ENCODE measurements around the gene FIBCD1.
"Not testable (repeated sequence)": the region's sequence is repeated elsewhere in the genome, so short reads cannot be mapped to it uniquely, and the experiment has no call there.

The FIBCD1 gene

DNA sequence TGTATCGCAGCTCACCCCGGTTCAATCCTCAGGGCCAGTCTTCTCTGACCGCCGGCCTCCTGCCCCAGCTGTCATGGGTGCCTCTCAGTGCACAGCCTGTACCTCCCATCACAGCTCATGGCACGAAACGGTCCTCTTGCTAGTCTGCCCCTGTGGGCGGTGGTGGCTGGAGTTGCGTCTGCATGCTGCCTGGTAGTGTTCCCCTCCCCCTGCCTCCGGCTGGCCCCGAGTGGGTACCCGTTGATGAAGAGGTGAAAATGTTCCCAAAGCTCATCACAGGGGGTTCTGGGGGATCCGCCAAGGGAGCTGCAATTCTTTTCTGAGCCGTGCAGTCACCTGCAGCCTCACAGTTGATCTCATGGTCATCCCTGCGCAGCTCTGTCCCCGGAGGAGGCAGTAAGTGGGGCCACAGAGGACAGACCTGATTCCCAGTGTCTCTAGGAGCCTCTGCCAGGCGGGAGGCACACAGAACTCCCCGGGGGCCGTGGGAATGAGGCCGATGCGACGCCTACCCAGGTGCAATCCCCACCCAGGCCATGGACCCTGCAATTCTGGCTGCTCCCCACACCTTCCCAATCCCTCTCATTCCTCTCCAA, 34.7 kb upstream of the FIBCD1 start:
- no peak for DNase-seq (ENCODE audit: low read depth in 3 of 3)

DNA sequence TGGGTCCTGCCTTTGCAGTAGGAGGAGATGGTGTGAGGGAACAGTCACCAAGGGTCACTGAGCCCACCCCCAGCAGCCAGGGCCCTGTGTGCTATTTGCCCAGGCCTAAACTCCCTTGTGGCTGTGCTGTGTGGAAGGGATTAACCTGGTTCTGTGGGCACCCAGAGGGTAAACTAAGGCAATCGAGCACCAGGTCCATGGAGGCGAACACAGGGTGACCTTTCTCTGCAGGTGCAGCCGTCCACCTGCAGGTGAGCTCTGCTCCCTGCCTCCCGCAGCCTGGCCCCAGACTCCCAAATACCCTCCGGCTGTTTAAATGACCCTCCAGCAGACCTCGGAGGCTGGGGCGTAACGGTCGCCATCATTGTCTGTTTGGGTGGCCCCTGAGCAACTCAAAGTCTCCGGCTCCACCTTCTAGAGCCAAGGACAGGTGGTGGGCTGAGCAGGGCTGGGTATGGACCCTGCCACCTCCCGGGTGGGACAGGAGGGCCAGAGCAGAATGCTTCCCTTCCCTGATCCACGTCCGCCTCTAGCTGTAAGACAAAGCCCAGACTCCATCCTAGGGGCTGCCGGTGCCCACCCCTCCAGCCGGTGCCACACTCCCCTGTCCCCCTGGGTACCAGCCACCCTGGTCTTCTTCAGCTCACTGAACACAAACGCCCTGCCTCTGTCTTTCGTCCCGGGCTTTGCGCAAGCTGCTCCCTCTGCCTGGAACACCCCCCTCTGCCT, 34.1 kb upstream of the FIBCD1 start:
- no peak for DNase-seq (ENCODE audit: low read depth in 3 of 3)

DNA sequence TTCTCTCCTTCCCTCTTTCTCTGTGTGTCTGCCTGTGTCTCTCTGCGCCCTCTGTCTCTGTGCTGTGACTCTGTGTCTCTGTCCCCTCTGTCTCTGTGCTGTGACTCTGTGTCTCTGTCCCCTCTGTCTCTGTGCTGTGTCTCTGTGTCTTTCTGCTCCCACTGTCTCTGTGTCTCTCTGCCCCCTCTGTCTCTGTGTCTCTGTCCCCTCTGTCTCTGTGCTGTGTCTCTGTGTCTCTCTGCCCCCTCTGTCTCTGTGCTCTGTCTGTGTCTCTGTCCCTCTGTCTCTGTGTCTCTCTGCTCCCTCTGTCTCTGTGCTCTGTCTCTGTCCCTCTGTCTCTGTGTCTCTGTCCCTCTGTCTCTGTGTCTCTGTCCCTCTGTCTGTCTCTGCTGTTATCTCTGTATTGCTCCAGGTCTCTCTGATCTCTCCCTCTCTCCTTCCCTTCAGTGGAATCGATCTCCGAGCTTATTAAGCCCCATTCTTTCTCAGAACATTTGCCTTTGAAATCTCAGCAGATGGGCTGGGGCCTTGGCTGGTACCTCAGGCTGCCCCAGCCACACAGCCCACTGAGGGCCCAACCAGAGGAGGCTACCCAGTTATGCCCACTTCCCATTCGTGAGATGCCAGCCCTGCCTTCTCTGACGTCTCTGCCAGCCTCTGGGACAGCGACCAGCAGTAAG, 33.4 kb upstream of the FIBCD1 start:
- no peak for DNase-seq (ENCODE audit: low read depth in 3 of 3)

DNA sequence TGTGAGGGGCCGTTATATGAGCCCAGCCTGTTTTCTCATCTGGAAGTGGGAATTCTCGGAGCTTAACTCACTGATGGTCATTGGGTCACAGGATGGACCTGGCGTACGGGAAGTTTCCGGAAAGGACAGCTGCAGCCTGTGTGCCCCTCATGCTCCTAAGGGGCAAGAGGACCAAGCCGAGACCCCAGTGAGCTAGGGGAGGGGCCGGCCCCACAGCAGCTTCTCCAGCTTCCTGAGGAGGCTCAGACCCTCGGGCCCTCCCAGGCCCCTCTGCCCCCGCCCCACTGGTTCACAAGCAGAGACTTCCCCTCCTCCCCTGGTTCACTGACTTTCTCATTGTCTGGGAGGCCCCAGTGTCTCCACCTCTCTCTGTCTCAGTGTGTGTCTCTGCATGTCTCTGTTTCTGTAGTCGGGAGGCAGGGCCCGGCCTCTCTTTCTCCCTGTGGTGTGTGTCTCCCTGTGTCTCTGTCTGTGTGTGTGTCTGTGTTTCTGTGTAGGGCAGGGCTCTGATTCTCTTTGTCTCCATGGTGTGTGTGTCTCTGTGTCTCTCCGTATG, 32.3 kb upstream of the FIBCD1 start:
- no peak for DNase-seq (ENCODE audit: low read depth in 3 of 3)

DNA sequence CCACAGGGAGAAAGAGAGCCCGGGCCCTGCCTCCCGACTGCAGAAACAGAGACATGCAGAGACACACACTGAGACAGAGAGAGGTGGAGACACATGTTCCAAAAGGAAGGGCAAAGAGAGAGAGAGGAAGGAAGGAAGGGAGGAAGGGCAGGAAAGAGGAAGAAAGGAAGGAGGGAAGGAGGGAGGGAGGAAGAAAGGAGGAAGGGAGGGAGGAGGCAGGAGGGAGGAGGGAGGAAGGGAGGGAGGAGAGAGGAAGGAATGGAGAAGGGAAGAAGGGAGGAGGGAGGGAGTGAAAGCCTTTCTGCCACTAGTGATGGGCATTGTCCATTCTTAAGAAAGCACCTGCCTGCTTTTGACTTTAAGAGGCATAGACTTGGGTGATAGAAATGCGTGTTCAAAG, 31.8 kb upstream of the FIBCD1 start:
- no peak for DNase-seq (ENCODE audit: low read depth in 3 of 3)

DNA sequence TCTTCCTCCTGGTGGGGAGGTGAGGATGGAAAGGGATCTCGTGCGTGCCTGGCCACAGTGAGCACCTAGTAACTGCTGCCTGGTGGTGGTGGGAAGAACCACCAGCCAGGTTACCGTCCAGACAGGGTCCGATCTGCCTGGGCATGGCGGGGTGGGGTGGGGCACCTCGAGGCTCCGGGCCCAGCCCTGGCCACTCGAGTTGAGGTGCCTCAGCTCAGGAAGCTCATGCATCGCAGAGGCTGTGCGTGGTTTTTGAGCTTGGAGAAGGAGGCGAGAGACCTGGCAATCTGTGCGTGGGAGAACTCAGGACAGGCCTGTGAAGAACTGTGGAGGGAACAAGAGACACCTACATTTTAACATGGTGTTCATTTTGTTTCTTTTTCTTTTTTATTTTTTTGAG, 31.0 kb upstream of the FIBCD1 start:
- no peak for DNase-seq (ENCODE audit: low read depth in 3 of 3)

DNA sequence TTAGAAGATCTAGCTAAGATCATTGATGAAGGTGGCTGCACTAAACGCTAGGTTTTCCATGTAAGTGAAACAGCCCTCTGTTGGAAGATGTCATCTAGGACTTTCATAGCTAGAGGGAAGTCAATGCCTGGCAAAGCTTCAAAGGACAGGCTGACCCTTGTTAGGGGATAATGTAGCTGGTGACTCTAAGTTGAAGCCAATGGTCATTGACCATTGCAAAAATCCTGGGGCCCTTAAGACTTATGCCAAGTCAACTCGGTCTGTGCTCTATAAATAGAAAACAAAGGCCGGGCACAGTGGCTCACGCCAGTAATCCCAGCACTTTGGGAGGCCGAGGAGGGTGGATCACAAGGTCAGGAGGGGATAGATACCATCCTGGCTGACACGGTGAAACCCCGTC, 26.6 kb upstream of the FIBCD1 start:
- DNase-seq (ENCODE audit: low read depth in 3 of 3), result no peak

DNA sequence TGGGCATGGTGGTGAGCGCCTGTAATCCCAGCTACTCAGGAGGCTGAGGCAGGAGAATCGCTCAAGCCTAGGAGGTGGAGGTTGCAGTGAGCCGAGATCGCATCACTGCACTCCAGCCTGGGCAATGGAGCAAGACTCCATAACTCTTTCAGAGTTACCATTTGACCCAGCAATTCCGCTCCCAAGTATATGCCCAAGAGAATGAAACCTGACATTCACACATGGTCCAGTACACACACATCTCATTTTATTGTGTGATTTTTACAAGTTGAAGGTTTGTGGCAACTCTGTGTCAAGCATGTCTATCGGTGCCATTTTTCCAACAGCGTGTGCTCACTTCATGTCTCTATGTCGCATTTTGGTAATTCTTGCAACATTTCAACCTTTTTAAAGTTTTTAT, 24.9 kb upstream of the FIBCD1 start:
- DNase-seq (ENCODE audit: low read depth in 3 of 3), result no peak

DNA sequence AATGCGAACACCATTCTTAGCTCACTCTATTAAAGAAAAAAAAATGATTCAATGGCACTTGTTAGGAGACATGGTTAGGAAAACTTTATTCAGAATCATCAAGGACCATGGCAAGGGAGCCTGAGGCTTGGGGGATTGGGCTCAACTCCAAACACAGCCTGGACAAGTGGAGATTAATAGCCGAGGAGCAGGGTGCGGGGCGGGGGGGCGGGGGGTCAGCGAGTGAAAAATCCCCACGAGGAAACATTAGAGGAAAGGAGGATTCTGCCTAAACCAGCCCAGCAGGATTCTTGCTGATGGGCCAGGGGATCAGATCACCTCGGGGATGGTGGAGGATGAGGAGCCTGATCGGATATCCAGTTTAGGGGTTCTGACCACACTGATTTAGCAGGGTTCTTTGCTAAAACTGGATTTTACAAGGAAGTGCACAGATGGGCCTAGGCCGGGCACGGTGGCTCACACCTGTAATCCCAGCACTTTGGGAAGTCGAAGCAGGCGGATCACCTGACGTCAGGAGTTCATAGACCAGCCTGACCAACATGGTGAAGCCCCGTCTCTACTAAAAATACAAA, 24.4 kb upstream of the FIBCD1 start:
- DNase-seq (ENCODE audit: low read depth in 3 of 3), result no peak

DNA sequence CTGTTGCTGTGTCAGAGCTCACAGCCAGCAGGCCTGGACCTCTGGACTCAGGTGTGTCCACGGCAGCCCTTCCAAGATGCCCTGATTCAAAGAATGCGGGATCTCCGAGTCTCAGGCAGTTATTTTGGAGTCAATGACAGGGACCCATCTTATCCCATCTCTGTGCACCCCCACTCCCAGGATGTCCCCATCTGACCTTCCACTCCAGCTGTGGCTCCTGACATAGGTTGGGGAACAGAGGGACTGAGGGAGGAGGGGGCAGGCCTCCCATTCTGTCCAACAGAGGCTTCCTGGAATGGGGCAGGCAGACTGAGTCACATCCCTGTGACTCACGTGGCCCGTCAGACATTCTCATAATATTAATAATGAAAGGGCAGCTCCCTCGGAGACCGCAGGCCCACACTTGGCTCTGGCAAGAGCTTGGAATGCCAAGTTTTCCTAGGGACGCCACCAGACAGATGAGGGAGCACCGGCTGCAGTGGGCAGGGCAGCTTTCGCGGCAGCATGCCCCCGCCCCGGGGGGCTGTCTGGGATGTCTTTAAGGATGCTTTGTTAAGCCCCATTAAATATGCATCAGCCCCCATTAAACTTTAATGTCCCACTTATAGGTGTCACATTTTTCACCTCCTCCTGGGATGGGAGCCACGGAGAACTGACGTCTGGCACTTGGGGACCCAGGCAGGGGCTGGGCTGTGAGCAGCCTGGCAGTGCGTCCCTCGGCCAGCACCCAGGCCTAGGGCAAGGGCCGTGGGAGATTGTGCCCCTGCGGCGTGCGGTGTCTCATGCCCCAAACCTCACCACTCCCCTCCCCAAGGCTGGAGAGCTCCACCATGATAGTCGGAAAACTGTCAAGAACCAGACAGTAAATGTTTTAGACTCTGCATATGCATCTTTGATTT, 23.6 kb upstream of the FIBCD1 start:
- DNase-seq (ENCODE audit: low read depth in 3 of 3), result no peak

DNA sequence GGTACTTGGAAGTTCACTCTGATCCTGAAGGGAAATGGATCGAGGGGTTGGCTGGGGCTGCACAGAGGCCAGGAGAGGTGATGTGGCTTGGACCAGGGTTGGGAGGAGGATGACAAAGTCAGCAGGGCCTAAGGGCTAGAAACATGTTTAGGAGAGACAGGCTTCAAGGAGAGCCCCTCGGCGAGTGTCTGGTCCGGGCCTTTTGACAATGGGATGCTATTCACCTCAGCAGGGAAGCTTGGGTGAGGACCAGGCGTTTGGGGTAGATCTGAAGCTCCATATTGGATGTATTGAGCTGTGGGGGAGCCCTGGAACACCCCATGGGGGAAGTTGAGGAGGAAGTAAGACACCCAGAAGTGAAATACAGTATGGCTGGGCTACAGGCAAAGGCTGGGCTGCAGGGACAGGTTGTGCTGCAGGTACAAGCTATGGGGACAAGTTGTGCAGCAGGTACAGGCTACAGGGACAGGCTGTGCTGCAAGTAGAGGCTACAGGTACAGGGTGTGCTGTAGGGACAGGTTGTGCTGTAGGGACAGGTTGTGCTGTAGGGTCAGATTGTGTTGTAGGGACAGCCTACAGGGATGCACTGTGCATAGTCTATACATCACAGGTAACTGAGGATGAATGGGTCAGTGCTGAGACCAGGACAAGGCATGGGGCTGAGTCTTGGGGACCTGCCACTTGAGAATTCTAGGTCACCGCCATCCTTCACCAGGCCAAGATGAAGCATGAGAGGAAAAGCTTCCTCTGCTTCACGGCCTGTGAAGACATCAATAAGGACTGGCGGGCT, 22.7 kb upstream of the FIBCD1 start:
- DNase-seq (ENCODE audit: low read depth in 3 of 3), result no peak

DNA sequence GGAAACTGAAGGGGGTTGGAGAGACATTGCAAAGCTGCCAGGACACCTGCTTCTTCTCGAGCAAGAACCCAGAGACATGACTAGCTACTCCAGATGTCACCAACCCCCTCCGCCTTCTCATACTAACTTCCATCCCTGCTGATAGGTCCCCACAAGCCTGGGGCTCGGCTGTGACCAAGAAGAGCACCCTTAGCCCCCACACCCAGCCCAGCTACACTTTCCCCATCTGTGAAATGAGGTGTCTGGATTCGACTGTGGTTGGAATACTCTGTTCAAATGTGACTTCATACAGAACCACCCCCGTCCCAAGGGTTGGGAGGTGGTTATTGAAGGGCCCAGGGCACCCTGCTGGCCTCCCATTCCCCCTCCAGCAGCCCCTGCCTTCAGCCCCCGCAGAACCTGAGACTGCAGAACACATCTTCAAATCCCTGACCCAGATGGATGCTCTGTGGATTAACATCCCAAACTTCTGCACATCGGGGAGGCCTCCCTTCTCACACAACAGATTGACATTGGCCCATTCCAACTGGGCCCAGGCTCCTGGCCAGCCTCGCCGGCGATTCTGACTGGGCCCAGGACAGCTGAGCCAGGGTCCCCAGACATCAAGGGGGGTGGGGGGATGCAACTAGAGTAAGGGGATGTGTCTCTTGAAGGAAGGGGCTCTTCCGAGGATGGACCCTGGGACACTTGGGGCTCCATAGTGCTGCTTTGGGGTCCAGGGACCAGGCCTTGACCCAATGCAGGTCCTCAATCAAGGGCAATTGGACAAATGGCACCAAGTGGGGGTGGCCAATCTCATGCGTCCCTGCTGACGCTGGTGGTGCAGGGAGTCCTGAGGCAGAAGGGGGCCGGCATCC, 21.7 kb upstream of the FIBCD1 start:
- DNase-seq (ENCODE audit: low read depth in 3 of 3), result no peak

DNA sequence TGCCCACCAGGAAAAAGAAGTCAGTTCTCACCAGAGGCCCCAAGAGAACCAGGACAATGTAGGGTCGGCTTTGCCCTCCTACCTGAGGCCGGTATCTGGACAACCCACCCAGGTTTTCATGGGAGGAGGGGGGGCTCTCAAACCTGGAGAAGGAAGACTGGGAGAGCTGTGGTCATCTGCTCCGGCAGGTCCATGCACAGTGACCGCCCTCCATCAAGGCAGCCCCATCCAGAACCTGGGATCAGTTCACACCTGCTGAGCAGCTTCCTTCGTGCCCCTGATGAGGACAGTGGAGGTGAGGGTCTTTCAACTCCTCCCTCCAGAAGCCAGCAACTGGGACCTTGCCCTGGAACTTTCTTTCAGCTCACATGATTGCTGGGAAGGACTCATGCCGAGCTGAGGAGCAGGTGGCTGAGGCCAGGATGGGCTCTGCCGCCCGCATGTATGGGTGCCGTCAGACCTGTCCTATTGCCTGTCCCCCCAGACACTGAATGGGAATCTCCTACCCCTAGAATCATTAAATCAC, 20.8 kb upstream of the FIBCD1 start:
- DNase-seq (ENCODE audit: low read depth in 3 of 3), result no peak

DNA sequence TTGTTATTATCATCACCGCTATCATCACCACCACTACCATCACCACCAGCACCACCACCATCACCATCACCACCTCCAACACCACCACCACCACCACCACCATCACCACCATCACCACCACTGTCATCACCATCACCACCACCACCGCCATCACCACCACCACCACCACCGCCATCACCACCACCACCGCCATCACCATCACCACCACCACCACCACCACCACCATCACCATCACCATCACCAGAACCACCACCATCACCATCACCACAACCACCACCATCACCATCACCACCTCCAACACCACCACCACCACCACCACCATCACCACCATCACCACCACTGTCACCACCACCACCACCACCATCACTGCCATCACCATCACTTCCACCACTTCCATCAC, 19.5 kb upstream of the FIBCD1 start:
- not testable (repeated sequence) for DNase-seq (ENCODE audit: low read depth in 3 of 3)

DNA sequence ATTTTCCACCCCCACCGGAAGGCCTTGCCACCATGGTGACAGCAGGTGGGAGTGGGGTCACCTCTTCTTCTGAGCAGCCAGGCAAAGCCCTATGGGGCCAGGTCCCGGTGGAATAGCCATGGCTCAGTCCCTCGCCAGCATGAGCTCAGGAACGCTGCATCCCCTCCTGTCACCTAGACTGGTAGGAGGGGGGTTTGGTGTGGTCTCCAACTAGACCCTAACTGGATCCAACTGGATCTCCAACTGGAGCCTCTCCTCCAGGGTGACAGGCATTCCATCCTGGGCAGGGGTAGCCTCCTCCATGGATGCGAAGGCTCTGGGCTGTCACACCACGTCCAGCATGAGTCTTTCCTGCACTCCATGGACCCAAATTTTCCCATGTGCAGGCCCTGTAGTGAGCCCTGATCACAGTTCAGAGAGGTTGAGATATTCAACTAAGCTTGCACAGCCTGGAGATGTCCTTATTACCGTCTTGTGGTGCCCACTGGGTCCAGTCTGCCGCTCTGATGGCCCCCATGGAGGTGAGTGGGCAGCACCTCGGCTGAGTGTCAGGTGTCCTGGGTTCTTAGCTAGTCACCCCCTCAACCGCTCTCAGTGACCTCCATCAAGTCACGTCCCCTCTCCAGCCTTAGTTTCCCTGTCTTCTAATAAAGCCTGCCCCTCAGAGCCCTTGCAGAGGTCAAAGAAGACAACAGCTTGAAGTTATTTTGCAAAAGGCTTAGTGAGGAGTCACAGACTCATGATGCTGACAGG, 18.6 kb upstream of the FIBCD1 start:
- no peak for DNase-seq (ENCODE audit: low read depth in 3 of 3)

DNA sequence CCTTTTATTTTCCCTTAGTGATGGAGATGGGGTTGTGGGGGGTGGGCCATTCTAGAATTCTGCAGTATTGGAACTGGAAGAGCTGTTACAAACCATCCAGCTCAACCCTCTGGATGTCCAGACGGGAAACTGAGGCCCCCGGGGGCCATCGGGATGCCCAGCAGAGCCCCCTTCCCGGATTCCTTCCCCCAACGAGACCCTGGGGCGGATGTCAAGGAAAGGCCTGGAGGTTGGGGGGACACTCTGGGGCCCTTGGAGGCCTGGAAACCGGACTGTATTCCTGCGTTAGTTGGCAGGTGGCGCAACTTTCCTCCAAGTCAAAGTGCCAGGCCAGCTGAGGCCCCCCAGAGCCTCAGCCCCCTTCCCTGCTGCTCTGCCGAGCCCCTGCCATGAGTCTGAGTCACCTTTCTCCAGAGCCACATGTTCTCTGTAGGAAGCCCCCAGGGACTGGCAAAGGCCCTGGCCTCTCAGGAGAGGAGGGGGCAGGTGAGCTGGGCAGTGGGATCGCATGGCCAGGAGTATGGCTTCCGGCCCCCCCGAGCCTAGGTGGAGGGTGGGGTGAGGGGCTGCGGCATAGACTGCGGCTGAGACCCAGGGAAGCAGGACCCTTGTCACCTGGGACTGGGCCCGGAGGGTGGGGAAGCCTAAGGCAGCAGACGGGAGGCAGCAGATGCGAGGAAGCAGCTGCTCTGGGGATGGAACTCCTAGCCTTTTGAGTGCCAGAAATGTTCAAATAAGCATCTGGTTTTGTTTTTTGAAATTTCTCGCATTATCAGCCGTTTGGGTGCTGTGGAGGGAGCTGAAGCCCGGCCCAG, 17.8 kb upstream of the FIBCD1 start:
- no peak for DNase-seq (ENCODE audit: low read depth in 3 of 3)

DNA sequence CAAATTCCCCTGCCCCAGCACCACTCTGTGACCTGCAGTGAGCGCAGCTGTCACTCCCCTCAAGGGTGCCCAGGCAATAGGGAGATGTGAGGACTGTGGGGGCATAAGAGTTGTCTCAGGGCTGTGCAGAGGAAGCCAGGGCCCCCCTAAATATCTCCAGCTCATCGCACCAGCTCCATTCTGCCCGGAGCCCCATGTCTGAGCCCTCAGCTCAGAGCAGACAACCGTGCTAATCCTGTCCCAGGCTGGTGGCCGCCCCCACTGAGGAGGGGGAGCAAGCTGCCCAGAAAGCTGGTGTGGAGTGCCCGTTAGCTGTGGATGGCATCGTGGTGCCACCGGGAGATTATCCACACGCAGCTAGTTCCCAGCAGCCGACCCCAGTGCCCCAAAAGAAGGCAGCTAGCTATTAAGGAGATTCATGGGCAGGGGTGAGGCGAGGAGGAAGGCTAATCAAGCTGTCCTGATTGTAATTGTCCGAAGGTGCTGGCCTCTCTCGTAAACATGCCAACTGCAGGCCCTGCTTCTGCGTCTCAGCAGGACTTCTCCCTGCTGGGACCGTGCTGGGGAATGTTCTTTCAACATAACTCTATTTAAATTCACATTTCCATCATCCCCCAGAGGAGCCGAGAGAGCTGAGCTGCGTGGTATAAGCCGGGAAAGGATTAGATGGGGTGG, 17.0 kb upstream of the FIBCD1 start:
- DNase-seq (ENCODE audit: low read depth in 3 of 3), result no peak

All from stimulated activated CD4-positive, alpha-beta T cell treated with anti-CD3 and anti-CD28 coated beads, TNF-alpha, amount 100 ng/mL, for 48 hours (primary cell).